Dedifferentiated amniotic fluid mesenchymal stem cell (primary cell): ENCODE results near the gene P2RX7.
"Not testable (repeated sequence)": the region's sequence is repeated elsewhere in the genome, so short reads cannot be mapped to it uniquely, and the experiment has no call there.

Source experiments
- DNase-seq: peaks from one replicate; pipeline ENCODE4 v3.0.0-alpha.2; 2016; ENCODE audit errors: extremely low spot score

P2RX7 gene

DNA sequence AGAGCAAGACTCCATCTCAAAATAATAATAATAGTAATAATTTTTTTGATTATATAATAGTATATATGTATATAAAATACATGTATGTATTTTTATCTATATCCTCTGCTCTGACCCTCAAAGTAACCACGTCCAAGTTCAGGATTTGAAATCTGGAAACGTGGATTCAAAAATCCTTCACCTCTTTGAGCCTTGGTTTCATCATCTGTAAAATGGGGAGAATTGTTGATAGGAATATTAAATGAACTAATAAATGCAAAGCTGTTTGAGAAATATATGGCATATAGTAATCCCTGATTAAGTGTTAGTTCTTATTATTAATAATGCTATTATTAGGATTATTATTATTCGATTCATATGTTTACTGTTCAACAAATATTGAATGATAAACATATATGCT is 2.6 kb downstream of the P2RX7 start:
- DNase-seq = no peak

DNA sequence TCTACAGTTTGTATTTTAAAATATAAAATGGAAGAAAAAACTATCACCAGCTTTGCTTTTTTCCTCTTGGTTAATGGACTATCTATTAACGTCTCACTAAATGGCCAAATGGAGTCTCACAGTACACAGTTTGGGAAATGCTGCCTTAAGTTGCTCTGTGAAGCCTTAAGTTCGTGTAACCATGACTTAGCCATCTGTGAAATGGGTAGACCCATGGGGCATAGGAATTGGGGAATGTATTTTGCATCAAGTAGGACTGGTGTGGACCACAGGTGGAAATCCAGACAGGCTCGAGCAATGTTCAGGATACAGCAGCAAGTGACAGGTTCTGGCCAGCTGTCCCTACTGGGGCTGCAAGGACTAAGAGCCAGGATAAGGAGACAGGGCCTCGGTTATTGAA is 4.8 kb downstream of the P2RX7 start:
- DNase-seq = no peak

DNA sequence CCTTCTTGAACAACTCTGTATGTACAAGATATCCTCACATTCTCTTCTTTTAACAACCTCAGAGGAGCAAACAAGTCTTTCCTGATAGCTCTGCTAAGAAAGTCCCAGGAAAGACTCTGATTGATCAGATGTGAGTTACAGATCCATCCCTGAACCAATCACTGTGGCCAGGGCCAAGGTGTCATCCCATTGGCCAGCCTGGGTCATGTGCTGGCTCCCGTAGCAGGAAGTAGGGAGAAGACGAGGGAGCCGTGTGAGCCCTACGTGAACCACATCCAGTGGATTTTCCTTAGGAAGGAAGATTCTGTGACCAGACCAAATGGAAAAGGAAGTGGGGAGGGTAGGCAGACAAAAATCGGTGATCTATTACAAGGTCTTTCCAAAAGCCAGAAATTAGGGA is 5.6 kb downstream of the P2RX7 start:
- DNase-seq = no peak

DNA sequence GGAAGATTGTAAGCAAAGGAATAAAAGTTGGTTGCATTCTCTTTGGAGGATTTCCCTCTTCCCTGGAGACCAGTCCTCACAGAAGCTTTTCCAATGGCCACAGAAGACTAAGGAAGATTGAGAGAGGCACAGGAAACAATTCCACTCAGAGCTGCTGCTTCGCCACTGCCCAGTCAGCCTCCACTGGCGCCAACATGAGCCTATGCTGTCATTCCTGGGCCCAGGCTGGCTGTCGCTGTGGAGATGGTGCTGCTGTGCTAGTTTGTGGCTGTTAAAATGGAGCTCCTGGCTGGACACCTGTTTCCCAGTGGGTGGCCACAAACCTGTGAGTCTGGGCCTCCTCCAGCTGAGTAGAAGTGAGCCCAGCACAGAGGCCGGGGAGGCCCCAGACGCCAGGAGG is 6.6 kb downstream of the P2RX7 start:
- no peak for DNase-seq

DNA sequence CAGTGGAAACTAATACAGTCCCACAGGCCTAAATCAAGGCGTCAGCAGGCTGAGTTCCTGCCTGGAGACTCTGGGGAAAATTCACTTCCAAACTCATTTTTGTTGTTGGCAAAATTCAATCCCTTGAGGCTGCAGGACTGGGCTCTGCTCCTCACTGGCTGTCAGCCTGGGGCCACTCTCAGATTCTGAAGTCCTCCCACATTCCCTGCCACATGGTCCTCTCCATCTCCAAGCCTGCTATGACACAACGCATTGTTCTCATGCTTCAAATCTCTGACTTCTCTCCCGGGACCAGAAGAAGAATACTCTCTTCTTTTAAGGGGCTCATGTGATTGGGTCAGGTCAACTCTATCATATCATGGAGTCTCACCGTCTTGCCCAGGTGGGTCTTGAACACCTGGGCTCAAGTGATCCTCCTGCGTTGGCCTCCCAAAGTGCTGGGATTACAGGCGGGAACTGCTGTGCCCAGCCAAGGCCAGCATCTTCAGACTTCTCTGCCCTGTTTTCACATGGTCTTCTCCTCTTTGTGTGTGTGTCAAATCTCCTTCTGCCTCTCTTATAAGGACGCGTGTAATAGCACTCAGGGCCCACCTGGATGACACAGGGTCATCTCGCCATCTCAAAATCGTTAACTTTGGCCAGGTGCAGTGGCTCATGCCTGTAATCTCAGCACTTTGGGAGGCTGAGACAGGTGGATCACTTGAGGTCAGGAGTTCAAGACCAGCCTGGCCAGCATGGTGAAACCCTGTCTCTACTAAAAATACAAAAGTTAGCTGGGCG is 9.7 kb downstream of the P2RX7 start:
- no peak for DNase-seq

DNA sequence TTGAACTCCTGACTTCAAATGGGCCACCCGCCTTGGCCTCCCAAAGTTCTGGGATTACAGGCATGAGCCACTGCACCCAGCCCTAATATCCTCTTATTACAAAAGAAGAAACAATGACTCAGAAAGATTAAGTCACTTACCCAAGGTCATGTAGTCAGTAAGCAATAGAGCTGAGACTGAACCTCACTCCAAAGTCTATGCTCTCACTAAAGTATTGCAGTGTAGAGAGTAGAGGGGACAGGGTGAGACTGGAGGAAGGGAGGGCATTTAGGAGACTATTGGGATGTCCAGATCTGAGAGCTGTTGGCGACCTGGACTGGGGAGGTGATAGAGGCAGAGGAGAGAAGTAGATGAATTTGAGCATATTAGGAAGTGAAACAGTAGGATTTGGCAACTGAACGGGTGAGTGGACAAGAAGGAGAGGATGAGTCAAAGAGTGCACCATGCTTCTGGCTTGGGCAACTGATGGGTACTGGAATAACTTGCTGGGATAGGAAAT is 11.8 kb downstream of the P2RX7 start:
- DNase-seq = no peak

DNA sequence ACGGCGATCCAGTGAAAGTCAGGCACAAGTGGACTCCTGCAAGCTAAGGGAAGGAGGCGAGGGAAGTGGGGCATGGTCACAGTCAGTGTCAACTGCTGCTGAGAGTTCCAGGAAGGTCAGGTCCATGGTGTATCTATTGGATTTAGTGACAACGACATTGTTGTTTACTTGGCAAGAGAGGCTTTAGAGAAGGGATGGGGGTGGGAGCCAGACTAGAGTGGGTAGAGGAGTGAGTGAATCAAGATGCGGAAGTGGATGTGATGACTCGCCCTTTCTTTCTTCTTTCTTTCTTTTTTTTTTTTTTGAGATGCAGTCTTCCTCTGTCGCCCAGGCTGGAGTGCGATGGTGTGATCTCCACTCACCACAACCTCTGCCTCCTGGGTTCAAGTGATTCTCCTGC is 12.5 kb downstream of the P2RX7 start:
- no peak for DNase-seq

DNA sequence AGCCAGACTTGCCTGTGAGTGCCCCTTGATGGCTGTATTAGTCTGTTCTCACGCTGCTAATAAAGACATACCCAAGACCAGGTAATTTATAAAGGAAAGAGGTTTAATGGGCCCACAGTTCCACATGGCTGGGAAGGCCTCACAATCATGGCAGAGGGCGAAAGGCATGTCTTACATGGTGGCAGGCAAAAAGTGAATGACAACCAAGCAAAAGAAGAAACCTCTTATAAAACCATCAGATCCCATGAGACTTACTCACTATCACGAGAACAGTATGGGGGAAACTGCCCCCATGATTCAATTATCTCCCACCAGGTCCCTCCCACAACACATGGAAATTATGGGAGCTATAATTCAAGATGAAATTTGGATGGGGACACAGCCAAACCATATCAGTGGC is 16.6 kb downstream of the P2RX7 start:
- DNase-seq = not testable (repeated sequence)

DNA sequence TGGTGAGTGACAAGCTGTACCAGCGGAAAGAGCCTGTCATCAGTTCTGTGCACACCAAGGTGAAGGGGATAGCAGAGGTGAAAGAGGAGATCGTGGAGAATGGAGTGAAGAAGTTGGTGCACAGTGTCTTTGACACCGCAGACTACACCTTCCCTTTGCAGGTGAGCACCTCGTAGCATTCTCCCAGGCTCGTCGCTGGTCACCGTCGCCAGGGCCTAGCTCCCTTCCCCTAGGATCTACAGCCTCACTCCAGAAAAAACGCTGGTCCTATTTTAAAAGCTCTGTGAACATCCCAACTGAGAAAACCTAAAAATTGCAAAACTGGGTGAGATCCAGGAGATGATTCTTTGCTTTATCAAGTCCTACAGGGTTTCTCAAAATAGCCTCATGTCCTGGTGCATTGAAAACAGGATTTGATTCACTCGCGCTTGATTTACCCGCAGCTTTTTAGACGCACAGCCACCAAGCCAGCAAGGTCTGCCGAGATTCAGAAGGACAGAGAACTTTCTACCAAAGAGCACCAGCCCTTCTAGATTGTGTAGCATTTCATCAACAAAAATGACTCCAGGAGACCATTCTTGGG is 22.2 kb downstream of the P2RX7 start:
- no peak for DNase-seq

DNA sequence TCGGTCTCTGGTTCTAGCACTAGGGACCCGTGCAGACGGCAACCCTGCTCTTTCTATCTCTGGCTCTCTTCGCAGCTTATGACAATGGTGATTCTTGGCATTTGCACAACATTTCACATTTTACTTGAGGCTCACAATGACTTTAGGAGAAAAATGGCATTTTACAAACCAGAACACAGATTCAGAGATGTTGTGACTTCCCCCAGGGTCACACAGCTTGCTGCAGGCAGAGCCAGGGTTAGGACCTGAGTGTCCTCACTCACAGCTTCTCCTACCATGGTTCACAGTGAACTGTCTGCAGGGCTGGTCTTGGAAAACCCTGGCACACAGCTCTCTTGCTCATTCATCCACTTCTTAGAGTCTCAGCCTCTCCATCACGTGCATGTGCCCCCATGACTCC is 23.7 kb downstream of the P2RX7 start:
- DNase-seq = no peak

DNA sequence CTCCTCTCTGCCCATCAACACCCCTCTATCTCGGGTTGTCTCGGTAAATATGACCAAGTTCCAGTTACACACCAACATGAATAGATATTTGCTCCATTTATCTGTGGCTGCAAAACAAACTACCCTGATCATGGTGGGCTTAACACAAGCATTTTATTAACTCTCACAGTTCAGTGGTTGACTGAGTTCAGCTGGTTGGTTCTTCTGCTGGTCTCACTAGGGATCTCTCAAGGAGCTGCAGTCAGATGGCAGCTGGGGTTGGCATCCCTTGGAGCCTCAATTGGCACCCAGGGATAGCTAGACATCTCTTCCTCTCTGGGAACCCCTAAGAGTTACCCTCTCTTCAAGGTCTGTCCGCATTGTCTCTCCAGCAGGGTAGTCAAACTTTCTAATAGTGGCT is 25.4 kb downstream of the P2RX7 start:
- DNase-seq = no peak

DNA sequence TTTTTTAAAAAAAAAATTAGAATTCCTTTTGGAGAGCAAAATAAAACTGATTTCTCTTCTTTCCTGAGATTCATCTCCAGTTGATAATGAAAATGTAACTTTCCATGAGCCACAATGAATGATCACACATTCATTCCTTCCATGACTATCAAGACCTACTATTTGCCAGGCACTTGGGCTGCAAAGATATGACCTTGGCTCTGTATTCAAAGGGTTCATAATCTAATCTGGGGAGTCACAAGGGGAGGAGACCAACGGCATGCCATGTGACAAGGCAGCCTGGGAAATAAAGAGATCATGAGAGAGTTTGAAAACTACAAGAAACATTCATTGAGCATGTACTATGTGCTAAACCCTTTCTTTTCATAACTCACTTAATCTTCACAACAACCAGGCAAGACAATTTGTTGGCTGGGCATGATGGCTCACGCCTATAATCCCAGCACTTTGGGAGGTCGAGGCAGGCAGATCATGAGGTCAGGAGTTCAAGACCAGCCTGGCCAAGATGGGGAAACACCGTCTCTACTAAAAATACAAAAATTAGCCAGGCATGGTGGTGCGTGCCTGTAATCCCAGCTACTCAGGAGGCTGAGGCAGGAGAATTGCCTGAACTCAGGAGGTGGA is 26.2 kb downstream of the P2RX7 start:
- not testable (repeated sequence) for DNase-seq

DNA sequence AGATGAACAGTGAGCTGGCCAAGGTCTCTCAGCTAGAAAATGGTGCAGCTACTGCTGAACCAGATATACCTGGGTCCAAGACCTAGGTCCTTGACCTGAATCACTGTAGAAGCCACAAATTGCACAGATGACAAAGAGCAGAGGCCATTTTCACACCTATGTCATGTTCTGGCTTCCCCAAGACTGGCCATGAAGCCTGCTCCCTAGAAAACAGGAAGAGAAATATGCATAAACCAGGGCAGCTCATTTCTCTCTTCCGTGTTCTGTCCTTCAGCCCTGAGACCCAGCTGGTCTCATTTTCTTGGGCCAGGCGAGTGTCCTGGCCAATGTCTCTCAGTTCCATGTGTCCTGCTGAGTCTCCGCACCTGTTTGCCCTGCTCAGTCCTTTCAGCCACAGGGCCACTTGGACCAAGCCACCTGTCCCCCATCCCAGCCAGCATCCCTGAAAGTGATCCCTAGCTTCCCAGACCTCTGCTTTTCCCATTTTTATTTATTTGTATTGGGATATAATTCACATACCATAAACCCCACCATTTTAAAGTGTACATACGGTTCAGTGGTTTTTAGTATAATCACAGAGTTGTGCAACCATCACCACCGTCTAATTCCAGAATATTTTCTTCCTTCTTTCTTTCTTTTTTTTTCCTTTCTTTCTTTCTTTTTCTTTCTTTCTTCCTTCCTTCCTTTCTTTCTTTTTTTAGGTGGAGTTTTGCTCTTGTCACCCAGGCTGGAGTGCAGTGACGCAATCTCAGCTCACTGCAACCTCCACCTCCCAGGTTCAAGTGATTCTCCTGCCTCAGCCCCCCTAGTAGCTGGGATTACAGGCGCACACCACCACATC is 27.0 kb downstream of the P2RX7 start:
- DNase-seq = no peak

DNA sequence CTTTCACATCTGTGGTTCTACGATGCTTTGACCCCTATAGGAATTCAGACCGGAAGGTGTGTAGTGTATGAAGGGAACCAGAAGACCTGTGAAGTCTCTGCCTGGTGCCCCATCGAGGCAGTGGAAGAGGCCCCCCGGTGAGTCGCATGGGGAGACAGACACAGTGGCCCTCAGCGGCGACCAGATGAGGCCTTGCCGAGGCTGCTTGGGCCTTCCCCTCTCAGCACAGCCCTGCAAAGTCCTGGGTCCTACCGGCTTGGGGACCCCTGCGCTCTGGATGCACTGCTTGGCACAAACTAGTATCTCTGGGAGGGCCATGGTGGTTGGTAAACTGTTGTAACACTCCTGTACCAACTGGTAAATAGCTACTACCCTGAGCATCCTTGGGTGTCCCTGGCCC is 29.7 kb downstream of the P2RX7 start:
- DNase-seq = no peak

DNA sequence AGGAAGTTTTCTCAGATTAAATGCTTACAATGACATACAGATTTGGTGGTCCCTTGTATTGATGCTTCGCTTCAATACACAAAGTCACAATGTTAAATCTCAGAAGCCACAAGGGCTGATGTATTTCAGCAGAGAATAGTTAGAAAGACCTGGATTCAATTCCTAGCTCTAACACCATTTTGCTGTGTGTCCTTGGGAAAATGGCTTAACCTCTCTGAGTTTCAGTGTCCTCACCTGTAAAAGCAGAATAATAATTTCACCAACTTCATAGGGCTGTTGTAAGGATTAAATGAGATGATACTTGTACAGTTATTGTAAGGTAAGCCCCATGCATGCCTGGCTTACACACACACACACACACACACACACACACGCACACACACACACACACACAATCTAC is 30.3 kb downstream of the P2RX7 start:
- no peak for DNase-seq

DNA sequence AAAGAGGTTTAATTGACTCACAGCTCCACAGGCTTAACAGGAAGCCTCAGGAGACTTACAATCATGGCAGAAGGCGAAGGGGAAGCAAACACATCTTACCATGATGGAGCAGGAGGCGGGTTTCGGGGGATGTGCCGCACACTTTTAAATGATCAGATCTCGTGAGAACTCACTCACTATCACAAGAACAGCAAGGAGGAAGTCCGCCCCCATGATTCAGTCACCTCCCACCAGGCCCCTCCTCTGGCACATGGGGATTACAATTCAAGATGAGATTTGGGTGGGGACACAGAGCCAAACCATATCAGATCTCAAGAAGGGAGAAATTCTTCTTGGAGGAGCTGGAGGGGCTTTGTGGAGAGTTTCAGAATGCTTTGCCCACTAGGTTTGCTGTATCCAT is 32.2 kb downstream of the P2RX7 start:
- DNase-seq = not testable (repeated sequence)

DNA sequence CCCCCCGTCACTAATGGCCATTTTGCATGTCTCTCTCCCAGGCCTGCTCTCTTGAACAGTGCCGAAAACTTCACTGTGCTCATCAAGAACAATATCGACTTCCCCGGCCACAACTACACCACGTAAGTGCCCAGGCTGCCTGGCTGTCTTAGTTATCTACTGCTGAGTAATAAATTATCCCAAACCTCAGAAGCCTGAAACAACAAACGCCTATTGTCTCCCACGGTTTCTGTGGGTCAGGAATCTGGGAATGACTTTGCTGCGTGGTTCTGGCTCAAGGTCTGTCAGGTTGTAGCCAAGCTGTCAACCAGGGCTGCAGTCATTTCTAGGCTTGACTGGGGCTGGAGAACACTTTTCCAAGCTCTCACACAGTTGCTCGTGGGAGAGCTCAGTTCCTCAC is 32.6 kb downstream of the P2RX7 start:
- no peak for DNase-seq

DNA sequence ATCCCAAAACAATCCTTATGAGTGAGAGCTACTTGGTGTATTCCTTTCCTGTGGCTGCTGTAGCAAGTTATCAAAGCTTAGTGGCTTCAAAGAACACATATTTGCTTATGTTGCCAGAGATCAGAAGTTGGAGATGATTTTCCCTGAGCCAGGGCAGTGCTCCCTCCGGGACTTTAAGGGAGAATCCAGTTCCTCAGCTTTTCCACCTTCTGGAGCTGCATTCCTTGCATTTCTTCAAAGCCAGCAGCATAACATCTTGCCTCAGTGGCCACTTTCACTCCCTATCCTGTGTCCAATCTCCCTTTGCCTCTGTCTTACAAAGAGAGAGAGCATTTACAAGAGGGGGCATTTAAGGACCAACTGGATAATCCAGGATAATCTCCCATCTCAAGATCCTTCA is 33.7 kb downstream of the P2RX7 start:
- no peak for DNase-seq

DNA sequence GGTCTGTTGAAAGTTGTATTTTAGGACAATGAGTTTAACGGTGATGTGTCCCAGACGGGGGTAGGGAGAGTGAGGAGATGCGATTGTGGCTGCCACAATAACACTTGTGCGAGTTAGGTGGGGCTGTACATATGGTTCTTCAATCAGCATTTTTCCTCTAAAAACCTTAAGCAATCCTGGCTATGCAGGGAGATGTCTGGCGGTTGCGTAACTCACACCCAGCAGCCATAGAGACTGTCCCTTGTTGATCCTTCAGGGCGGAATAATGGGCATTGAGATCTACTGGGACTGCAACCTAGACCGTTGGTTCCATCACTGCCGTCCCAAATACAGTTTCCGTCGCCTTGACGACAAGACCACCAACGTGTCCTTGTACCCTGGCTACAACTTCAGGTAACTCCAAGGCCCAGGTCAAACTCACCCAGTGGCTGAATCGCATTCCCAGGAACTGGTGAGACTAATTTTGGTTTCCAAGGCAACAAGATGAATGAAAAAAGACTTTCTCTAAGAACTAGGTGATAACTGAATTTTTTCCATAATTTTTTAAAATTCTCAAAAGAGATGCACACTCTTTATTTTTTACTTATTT is 34.6 kb downstream of the P2RX7 start:
- no peak for DNase-seq

DNA sequence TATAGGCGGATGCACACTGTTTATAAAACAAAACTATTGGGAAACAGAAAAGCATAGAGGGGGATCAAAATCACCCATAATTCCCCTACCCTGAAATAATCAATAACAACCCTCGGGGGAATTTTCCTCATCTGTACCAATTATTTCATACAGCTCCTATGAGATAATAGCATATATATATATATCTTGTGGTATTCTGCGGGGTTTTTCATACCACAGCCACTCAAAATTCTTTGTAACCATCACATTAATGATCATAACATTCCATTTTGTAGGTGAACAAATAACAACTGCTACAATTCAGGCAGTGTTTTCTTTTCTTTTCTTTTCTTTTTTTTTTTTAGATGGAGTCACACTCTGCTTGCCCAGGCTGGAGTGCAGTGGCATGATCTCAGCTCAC is 35.3 kb downstream of the P2RX7 start:
- DNase-seq = no peak

DNA sequence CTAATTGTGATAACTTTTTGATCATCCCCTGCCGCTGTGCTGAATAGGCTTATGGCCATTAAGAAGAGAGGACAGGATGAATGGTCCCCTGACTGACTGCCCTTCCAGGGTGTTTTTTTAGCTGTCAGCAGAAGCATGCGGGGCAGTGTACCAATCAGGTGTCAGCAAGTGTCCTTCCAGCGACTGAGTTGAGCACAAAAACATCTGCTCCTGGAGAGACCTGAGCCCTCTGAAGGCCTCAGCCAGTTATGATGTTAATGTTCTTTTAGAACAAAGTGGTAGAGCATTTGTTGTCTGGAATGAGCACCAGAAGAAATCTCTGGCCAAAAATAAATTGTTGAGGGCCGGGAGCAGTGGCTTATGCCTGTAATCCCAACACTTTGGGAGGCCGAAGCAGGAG is 37.5 kb downstream of the P2RX7 start:
- no peak for DNase-seq
